ENCODE data around the gene KRT20.

DNA sequence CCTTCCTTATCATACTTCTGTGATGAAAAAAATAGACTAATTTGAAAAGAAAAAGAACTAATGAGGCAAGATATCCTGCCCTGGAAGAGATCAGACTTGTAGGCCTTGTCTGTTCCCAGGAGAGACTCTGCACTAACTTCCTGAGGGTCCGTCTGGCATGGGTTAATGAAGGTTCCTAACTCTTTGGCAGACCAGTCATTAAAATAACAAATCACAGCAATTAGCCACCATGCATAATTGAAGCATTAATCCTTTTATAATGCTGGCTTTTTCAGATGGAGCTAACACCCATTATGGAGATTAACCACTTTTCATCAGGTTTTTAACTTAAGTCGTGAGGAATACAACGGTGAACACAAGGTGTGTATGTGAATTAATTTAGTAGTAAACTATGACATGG lies 52.2 kb downstream of the KRT20 start:
- TF ChIP-seq SMC3 (IDR thresholded peaks at IDR 0.05; ENCODE audit: low read depth, low read length) = no peak
- TF ChIP-seq POLR2A (IDR thresholded peaks at IDR 0.05; ENCODE audit: low read depth, low read length) = no peak
- TF ChIP-seq BHLHE40 (IDR thresholded peaks at IDR 0.05; ENCODE audit: low read depth, low read length) = no peak
- TF ChIP-seq, protein P1, sequence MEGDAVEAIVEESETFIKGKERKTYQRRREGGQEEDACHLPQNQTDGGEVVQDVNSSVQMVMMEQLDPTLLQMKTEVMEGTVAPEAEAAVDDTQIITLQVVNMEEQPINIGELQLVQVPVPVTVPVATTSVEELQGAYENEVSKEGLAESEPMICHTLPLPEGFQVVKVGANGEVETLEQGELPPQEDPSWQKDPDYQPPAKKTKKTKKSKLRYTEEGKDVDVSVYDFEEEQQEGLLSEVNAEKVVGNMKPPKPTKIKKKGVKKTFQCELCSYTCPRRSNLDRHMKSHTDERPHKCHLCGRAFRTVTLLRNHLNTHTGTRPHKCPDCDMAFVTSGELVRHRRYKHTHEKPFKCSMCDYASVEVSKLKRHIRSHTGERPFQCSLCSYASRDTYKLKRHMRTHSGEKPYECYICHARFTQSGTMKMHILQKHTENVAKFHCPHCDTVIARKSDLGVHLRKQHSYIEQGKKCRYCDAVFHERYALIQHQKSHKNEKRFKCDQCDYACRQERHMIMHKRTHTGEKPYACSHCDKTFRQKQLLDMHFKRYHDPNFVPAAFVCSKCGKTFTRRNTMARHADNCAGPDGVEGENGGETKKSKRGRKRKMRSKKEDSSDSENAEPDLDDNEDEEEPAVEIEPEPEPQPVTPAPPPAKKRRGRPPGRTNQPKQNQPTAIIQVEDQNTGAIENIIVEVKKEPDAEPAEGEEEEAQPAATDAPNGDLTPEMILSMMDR (conservative IDR thresholded peaks at IDR 0.05; ENCODE audit: low read depth, low read length) = no peak
